Lung (tissue), 12 donors: Measurements from ENCODE around the gene RFESD. TPM values are rescaled to one million over a fixed set of nuclear protein-coding genes. Genes with fewer than 3 reads are reported as not detected.

ENCODE experiments used
- ATAC-seq: fragments of 200-7000 bp; cut with Tn5 transposase; one replicate; pipeline ENCODE4 v1.9.1; 2020; ENCODE audit warnings: moderate number of reproducible peaks; ENCODE audit not compliant: insufficient read depth, low FRiP score
- DNase-seq, 3 donors: peaks; one replicate each; pipeline ENCODE4 v3.0.0-alpha.2; 2013 to 2017
- H3K27ac ChIP-seq, 2 donors: one replicate each; pipeline ENCODE4 v1.5.1; 2013; ENCODE audit warnings: mild to moderate bottlenecking in 2 of 2, moderate library complexity in 2 of 2, control low read depth in 1 of 2, inconsistent platforms in 1 of 2, low read depth in 1 of 2, low read length in 1 of 2
- H3K27me3 ChIP-seq, 3 donors: one replicate each; pipeline ENCODE4 v1.5.1; 2013; ENCODE audit warnings: low read length in 2 of 3; ENCODE audit not compliant: control insufficient read depth in 3 of 3, insufficient read depth in 3 of 3
- H3K36me3 ChIP-seq, 4 donors: one replicate each; pipeline ENCODE4 v1.5.1; 2013; ENCODE audit warnings: low read length in 4 of 4, mild to moderate bottlenecking in 1 of 4, moderate library complexity in 1 of 4; ENCODE audit not compliant: control insufficient read depth in 4 of 4, insufficient read depth in 4 of 4
- H3K4me1 ChIP-seq, 5 donors: one replicate each; pipeline ENCODE4 v1.5.1; 2013; ENCODE audit warnings: low read length in 5 of 5, mild to moderate bottlenecking in 2 of 5, moderate library complexity in 1 of 5; ENCODE audit not compliant: control insufficient read depth in 5 of 5, insufficient read depth in 5 of 5
- H3K4me3 ChIP-seq: one replicate; pipeline ENCODE4 v1.5.1; 2013; ENCODE audit warnings: mild to moderate bottlenecking, control low read depth, moderate library complexity
- H3K9ac ChIP-seq, 2 donors: one replicate each; pipeline ENCODE4 v1.5.1; 2013; ENCODE audit warnings: low read length in 2 of 2, control low read depth in 1 of 2; ENCODE audit not compliant: insufficient read depth in 1 of 2
- H3K9me3 ChIP-seq, 4 donors: one replicate each; pipeline ENCODE4 v1.5.1; 2013; ENCODE audit warnings: low read length in 3 of 4, mild to moderate bottlenecking in 1 of 4, moderate library complexity in 1 of 4; ENCODE audit not compliant: control insufficient read depth in 4 of 4, insufficient read depth in 3 of 4
- CTCF ChIP-seq: IDR thresholded peaks from 2 replicates; pipeline ENCODE4 v1.5.1; 2012; ENCODE audit warnings: mild to moderate bottlenecking; ENCODE audit errors: control extremely low read depth, extremely low read depth
- WGBS, 2 donors: extraction: QIAGEN DNeasy Blood & Tissue Kit; methylation state at CpG; one replicate each; pipeline ENCODE4 v1.1.7; 2013; 5-methylcytosine and 5-hydroxymethylcytosine counted together
- polyA plus RNA-seq, 2 donors: library from polyadenylated mRNA; stranded (reverse); fragments of 200-250 nt; gene quantifications; one replicate each; pipeline ENCODE4 v1.2.1, GENCODE V29; 2013
- total RNA-seq, 2 donors: library from RNA; depleted of rRNA in 1 of 2; stranded (reverse); fragments of >200 nt in 1 of 2; gene quantifications; one replicate each; pipeline ENCODE4 v1.2.1, GENCODE V29; 2014 to 2021
- donor health status: control.
- donor health status: control.
- donor health status: Bipolar disorder and iron deficiency.
- donor health status: healthy.
- donor health status: DM: yes; HTN: yes; CAD: no.

The RFESD gene
- total and polyA plus RNA-seq, 4 donors, result 2.6 to 6.4 (median 3.6) TPM

GRCh38 chr5:95690333-95690732 is 43.8 kb downstream of the RFESD start:
- Histone ChIP-seq H3K27me3 (no peaks in the 10 kb centered on the region), H3K27ac (no peak overlapping the region), H3K4me1 (no peaks in the 10 kb centered on the region), H3K36me3 (no peaks in the 10 kb centered on the region), H3K9ac (no peak overlapping the region), H3K9me3 (no peaks in the 10 kb centered on the region), H3K4me3 (no peak overlapping the region)
- no peak for DNase-seq
- no peak for TF ChIP-seq CTCF
- no peak for ATAC-seq

- Histone ChIP-seq H3K9me3 (no peaks in the 10 kb centered on the region), H3K4me3 (no peak overlapping the region), H3K9ac (no peak overlapping the region), H3K27me3 (no peaks in the 10 kb centered on the region), H3K27ac (no peak overlapping the region), H3K36me3 (no peaks in the 10 kb centered on the region), H3K4me1 (peaks cover 0 to 14% (median 0%) of the 10 kb centered on the region in 5 donors)
- ATAC-seq (no peak), DNase-seq (peak in 2 of 3 donors; percentile 16 to 59)
- TF ChIP-seq CTCF, result no peak
- WGBS, 2 donors, result 54 to 78% methylated on average over 7 of the region's 7 CpGs
Observed at GRCh38 chr5:95697781-95698681, 51.5 kb downstream of the RFESD start.

GRCh38 chr5:95699337-95699736 is 52.8 kb downstream of the RFESD start:
- H3K9me3 ChIP-seq, result no peaks in the 10 kb centered on the region
- WGBS, 2 donors, result 91 to 98% methylated on average over 1 of the region's 1 CpG
- peaks cover 0 to 14% (median 0%) of the 10 kb centered on the region in 5 donors for H3K4me1 ChIP-seq
- DNase-seq (no peak), ATAC-seq (no peak)
- no peak for TF ChIP-seq CTCF
- H3K36me3 ChIP-seq, result no peaks in the 10 kb centered on the region
- no peak overlapping the region for H3K27ac ChIP-seq
- no peaks in the 10 kb centered on the region for H3K27me3 ChIP-seq
- no peak overlapping the region for H3K4me3 ChIP-seq
- no peak overlapping the region for H3K9ac ChIP-seq

- TF ChIP-seq CTCF, result no peak
- H3K27me3 ChIP-seq, result no peaks in the 10 kb centered on the region
- H3K4me1 ChIP-seq, result peaks cover 0 to 14% (median 0%) of the 10 kb centered on the region in 5 donors
Observed at GRCh38 chr5:95701074-95701473, 54.5 kb downstream of the RFESD start.

More at GRCh38 chr5:95701074-95701473, 54.5 kb downstream of the RFESD start:
- Histone ChIP-seq H3K9ac (no peak overlapping the region), H3K27ac (no peak overlapping the region), H3K36me3 (no peaks in the 10 kb centered on the region), H3K4me3 (no peak overlapping the region), H3K9me3 (no peaks in the 10 kb centered on the region)
- no peak for ATAC-seq
- no peak for DNase-seq
